ENCODE data around the gene FCSK. TPM values are rescaled to one million over a fixed set of nuclear protein-coding genes. Genes with fewer than 3 reads are reported as not detected.

Gene FCSK
- total and polyA plus RNA-seq, 10 of the 15 experiments (the other 5 are each of a cell fraction or from before 2014, with no cell fraction given) = 0.60 to 17.6 (median 7.4) TPM

GRCh38 chr16:70410734-70411133 is 43.7 kb upstream of the FCSK start (continued):
- TF ChIP-seq, protein P1, sequence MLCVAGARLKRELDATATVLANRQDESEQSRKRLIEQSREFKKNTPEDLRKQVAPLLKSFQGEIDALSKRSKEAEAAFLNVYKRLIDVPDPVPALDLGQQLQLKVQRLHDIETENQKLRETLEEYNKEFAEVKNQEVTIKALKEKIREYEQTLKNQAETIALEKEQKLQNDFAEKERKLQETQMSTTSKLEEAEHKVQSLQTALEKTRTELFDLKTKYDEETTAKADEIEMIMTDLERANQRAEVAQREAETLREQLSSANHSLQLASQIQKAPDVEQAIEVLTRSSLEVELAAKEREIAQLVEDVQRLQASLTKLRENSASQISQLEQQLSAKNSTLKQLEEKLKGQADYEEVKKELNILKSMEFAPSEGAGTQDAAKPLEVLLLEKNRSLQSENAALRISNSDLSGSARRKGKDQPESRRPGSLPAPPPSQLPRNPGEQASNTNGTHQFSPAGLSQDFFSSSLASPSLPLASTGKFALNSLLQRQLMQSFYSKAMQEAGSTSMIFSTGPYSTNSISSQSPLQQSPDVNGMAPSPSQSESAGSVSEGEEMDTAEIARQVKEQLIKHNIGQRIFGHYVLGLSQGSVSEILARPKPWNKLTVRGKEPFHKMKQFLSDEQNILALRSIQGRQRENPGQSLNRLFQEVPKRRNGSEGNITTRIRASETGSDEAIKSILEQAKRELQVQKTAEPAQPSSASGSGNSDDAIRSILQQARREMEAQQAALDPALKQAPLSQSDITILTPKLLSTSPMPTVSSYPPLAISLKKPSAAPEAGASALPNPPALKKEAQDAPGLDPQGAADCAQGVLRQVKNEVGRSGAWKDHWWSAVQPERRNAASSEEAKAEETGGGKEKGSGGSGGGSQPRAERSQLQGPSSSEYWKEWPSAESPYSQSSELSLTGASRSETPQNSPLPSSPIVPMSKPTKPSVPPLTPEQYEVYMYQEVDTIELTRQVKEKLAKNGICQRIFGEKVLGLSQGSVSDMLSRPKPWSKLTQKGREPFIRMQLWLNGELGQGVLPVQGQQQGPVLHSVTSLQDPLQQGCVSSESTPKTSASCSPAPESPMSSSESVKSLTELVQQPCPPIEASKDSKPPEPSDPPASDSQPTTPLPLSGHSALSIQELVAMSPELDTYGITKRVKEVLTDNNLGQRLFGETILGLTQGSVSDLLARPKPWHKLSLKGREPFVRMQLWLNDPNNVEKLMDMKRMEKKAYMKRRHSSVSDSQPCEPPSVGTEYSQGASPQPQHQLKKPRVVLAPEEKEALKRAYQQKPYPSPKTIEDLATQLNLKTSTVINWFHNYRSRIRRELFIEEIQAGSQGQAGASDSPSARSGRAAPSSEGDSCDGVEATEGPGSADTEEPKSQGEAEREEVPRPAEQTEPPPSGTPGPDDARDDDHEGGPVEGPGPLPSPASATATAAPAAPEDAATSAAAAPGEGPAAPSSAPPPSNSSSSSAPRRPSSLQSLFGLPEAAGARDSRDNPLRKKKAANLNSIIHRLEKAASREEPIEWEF (IDR thresholded peaks at IDR 0.05; ENCODE audit: insufficient replicate concordance, low read depth, low read length) = no peak
- TF ChIP-seq TBL1XR1 (IDR thresholded peaks at IDR 0.05; ENCODE audit: low read depth, low read length) (no peak), ZBTB11 (CRISPR knock-in tag; IDR thresholded peaks at IDR 0.05) (no peak)
